Adipose tissue (tissue), 3 donors: ENCODE data around the gene ACD. TPM values are rescaled to one million over a fixed set of nuclear protein-coding genes. Genes with fewer than 3 reads are reported as not detected.

Experiments used
- H3K27ac ChIP-seq: one replicate; pipeline ENCODE4 v1.5.1; 2013; ENCODE audit warnings: low read depth, low read length
- WGBS, 3 donors: extraction: QIAGEN DNeasy Blood & Tissue Kit; methylation state at CpG; one replicate each; pipeline ENCODE4 v1.1.7; 2013; 5-methylcytosine and 5-hydroxymethylcytosine counted together
- polyA plus RNA-seq, 3 donors: library from polyadenylated mRNA; stranded (reverse); fragments of 200-250 nt; gene quantifications; one replicate each; pipeline ENCODE4 v1.2.3, GENCODE V29; 2013
- donor health status: healthy with polysubstance abuse.
- donor health status: Bipolar disorder and iron deficiency.
- donor health status: healthy.

ACD gene
- polyA plus RNA-seq, 3 donors: 12.7 to 15.6 (median 13.3) TPM

DNA sequence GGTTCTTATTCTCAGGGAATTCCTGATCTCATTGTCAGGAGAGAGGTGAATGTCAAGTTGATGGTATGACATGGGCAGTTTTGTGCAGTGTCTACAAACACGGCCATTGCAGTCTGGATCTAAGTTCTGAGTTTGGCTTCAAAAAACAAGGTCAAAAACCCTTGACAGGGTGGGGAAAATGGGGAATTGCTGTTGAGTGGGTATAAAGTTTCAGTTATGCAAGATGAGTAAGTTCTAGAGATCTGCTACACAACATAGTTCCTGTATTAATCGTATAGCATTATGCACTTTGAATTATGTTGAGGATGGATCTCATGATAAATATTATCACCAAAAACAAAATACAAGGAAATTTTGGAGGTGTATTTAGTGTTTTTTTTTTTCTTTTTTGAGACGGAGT lies 51.7 kb downstream of the ACD start:
- 70 to 91% (median 75%) methylated on average over 3 of the region's 3 CpGs for WGBS, 3 donors
- H3K27ac ChIP-seq: no peak overlapping the region

Other genes with a start within 250 kb of the ACD start
- 1 to 10 TPM; 6.8 to 8.9 (median 7.8) TPM for gene ZDHHC1, start 243.8 kb downstream of the ACD start, polyA plus RNA-seq
- gene HSD11B2, start 229.1 kb downstream of the ACD start, polyA plus RNA-seq: 1 to 10 TPM; 1.3 to 5.4 (median 2.4) TPM
- gene ATP6V0D1, start 179.1 kb downstream of the ACD start, polyA plus RNA-seq: 10 to 100 TPM; 34.0 to 77.2 (median 67.3) TPM
- gene AGRP, start 176.7 kb downstream of the ACD start, polyA plus RNA-seq: under 1 TPM in 1 of 3 donors, not detected in 2; 0.09 TPM
- gene RIPOR1, start 131.4 kb downstream of the ACD start, polyA plus RNA-seq: 10 to 100 TPM; 26.1 to 74.9 (median 61.1) TPM
- gene CTCF, start 97.7 kb downstream of the ACD start, polyA plus RNA-seq: 10 to 100 TPM; 12.4 to 26.0 (median 15.2) TPM
- 1 to 10 TPM in 2 of 3 donors, under 1 TPM in 1; 0.45 to 1.9 (median 1.7) TPM for gene CARMIL2, start 15.1 kb downstream of the ACD start, polyA plus RNA-seq
- 10 to 100 TPM in 1 of 3 donors, 1 to 10 TPM in 2; 1.7 to 24.8 (median 3.4) TPM for gene PARD6A, start 700 bp upstream of the ACD start, polyA plus RNA-seq
- 10 to 100 TPM; 10.4 to 88.2 (median 16.5) TPM for gene ENKD1, start 6.5 kb upstream of the ACD start, polyA plus RNA-seq
- gene C16orf86, start 6.6 kb upstream of the ACD start, polyA plus RNA-seq: 1 to 10 TPM; 3.5 to 6.5 (median 4.9) TPM
- 10 to 100 TPM in 2 of 3 donors, 1 to 10 TPM in 1; 8.7 to 13.3 (median 13.1) TPM for gene GFOD2, start 59.1 kb upstream of the ACD start, polyA plus RNA-seq
- 1 to 10 TPM; 7.9 to 8.8 (median 8.3) TPM for gene RANBP10, start 146.3 kb upstream of the ACD start, polyA plus RNA-seq
- gene TSNAXIP1, start 146.6 kb upstream of the ACD start, polyA plus RNA-seq: 1 to 10 TPM in 2 of 3 donors, under 1 TPM in 1; 0.92 to 1.7 (median 1.1) TPM
- 10 to 100 TPM; 11.4 to 16.4 (median 15.6) TPM for gene THAP11, start 182.1 kb upstream of the ACD start, polyA plus RNA-seq
- 100 to 1,000 TPM in 2 of 3 donors, 10 to 100 TPM in 1; 63.8 to 120 (median 113) TPM for gene NUTF2, start 186.7 kb upstream of the ACD start, polyA plus RNA-seq
- 10 to 100 TPM; 41.0 to 47.5 (median 44.4) TPM for gene CENPT, start 187.4 kb upstream of the ACD start, polyA plus RNA-seq
- gene EDC4, start 212.8 kb upstream of the ACD start, polyA plus RNA-seq: 10 to 100 TPM; 24.3 to 37.3 (median 33.8) TPM
- 1 to 10 TPM in 1 of 3 donors, under 1 TPM in 2; 0.64 to 1.3 (median 0.89) TPM for gene NRN1L, start 224.6 kb upstream of the ACD start, polyA plus RNA-seq
- 10 to 100 TPM; 19.2 to 26.8 (median 23.5) TPM for gene PSKH1, start 233.0 kb upstream of the ACD start, polyA plus RNA-seq